Suprapubic skin (tissue), 4 donors: ENCODE results near the gene LAMB2.

Experiments
- EP300 ChIP-seq: sonication (generic); formaldehyde crosslinking; IDR thresholded peaks from one replicate; pipeline ENCODE4 v1.6.1; 2017; ENCODE audit warnings: antibody characterized with exemption
- POLR2A ChIP-seq, 2 donors: fragments of 450-650 bp; IDR thresholded peaks; one replicate each; pipeline ENCODE4 v1.6.1; 2017; ENCODE audit warnings: antibody characterized with exemption in 2 of 2, mild to moderate bottlenecking in 2 of 2, moderate library complexity in 2 of 2
- POLR2AphosphoS5 ChIP-seq, 3 donors: sonication (generic); formaldehyde crosslinking; IDR thresholded peaks; one replicate each; pipeline ENCODE4 v1.6.1; 2017; ENCODE audit warnings: antibody characterized with exemption in 3 of 3
- TF ChIP-seq, protein P1 (sequence below), 2 donors: fragments of 200-600 bp in 1 of 2; fragments of 450-650 bp in 1 of 2; sonication (generic) in 1 of 2; IDR thresholded peaks; one replicate each; pipeline ENCODE4 v1.5.1; 2016 to 2019; ENCODE audit warnings: antibody characterized with exemption in 2 of 2, mild to moderate bottlenecking in 1 of 2, moderate library complexity in 1 of 2

DNA sequence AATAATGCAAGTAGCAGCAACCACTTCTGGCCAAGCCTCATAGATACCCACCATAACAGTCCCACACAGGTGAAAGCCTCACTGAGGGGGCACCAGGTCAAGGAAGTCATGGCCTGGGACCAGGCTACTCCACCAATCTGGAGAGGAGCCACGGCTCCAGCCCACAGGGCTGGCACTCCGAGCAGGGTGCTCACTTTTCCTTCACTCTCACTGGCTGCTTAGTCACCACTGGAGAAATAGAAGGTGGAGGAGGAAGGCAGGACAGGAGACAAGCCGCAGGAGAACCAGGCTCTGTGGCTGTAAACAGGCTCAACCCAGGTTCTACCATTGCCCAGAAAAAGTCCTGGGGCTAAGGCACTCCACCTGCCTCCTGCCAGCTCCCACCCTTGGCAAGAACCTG is 13.4 kb downstream of the LAMB2 start:
- TF ChIP-seq POLR2AphosphoS5 (IDR thresholded peaks at IDR 0.05) (no peak), POLR2A (IDR thresholded peaks at IDR 0.05) (no peak), EP300 (no peak)
- TF ChIP-seq, protein P1, sequence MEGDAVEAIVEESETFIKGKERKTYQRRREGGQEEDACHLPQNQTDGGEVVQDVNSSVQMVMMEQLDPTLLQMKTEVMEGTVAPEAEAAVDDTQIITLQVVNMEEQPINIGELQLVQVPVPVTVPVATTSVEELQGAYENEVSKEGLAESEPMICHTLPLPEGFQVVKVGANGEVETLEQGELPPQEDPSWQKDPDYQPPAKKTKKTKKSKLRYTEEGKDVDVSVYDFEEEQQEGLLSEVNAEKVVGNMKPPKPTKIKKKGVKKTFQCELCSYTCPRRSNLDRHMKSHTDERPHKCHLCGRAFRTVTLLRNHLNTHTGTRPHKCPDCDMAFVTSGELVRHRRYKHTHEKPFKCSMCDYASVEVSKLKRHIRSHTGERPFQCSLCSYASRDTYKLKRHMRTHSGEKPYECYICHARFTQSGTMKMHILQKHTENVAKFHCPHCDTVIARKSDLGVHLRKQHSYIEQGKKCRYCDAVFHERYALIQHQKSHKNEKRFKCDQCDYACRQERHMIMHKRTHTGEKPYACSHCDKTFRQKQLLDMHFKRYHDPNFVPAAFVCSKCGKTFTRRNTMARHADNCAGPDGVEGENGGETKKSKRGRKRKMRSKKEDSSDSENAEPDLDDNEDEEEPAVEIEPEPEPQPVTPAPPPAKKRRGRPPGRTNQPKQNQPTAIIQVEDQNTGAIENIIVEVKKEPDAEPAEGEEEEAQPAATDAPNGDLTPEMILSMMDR (IDR thresholded peaks at IDR 0.05), result no peak
